ENCODE data around the gene NBEA.

GRCh38 chr13:35534343-35534742 is 592.3 kb downstream of the NBEA start:
- TF ChIP-seq CTCF (IDR thresholded peaks at IDR 0.05), result no peak
- no peak for TF ChIP-seq POLR2A (IDR thresholded peaks at IDR 0.05)
- TF ChIP-seq POLR2AphosphoS5 (IDR thresholded peaks at IDR 0.05), result no peak

All from stomach (tissue), 4 donors.